NCI-H2196 treated with DMSO at 0.1 percent for 48 hours (cell line): ENCODE measurements around the gene UNC119.

Source experiments
- DNase-seq: peaks from one replicate; lab custom pipeline; 2025; ENCODE audit not compliant: unreplicated experiment; lab: John Stamatoyannopoulos, UW

The UNC119 gene

DNA sequence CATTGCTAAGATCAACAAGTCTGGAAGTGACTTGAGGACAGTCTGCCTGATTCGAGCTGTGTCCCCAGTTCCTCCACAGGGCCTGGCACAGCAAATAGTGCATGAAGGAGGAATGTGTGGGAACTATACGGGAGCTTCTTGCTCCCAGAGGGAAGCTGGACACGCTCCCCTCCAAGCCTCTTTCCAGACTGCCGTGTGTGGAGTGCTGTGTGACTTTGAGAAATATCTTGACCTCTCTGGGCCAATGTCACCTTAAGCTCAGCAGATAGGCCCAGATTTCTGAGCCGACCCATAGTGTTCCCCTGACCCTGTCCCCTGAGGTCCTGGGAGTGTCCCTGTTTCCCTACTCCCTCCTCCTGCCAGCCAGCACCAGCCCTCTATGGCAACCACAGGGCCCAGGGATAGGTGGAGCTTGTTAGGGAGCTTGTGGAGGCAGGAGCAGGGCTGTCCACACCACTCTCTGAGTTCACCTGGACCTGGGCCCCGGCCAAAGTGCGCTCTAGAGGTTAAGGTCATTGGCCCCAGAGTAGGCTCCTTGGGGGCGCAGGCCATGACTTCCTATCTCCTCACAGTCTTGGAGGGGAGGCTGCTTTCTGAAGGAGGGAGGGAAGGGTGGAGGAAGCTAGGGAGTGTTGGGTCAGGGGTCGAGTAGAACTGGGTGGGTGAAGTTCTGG lies 52.6 kb downstream of the UNC119 start:
- no peak for DNase-seq

DNA sequence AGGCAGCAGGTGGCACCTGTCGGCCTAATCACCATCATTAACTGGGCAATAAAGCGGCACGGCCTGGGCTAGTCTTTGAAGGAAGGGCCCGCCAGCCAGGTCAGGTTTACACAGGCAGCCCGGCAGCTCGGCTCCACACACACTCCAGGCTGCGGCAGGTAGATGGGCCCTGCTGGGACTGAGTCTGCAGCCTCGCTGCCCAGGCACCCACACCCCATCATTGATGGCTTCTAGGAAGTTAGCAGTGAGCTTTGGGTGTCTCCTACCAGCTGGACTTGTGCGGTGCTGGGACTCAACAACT lies 53.1 kb downstream of the UNC119 start:
- DNase-seq = no peak

GRCh38 chr17:28498652-28499363 lies 53.6 kb downstream of the UNC119 start:
- no peak for DNase-seq

DNA sequence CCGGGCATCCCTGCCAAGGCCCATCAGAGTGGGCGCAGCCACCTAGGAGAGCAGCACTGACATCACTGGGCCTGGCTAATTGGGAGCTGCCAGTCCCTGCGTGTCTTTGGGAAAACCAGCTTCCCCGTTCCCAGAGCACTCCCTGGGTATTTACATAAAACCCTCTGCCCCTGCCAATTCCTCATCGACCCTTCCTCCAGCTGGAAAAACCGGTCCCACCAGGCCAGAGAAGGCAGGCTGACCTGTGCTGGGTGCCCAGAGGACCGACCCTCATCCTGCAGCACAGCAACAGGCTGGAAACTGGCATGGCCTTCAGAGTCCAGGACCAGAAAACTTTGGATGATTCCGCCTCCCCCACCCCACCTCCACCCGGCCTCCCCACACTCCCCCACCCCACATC lies 54.5 kb downstream of the UNC119 start:
- DNase-seq = no peak
